ENCODE data around the gene DBH.

Gene DBH

GRCh38 chr9:133702798-133703590 is 66.8 kb downstream of the DBH start:
- H3K27ac ChIP-seq, result no peak overlapping the region
- TF ChIP-seq FOXP2 (optimal IDR thresholded peaks at IDR 0.05; ENCODE audit: control extremely low read depth, extremely low read length, insufficient read depth) (no peak), EZH2 (IDR thresholded peaks at IDR 0.05) (no peak), POLR2AphosphoS5 (IDR thresholded peaks at IDR 0.05; ENCODE audit: borderline replicate concordance, low read depth, low read length) (no peak)
- H3K4me3 ChIP-seq, result 0 out of 2 replicates have a peak overlapping the region, but pooled peaks have one; percentile 0
- no peaks in the 10 kb centered on the region for H3K36me3 ChIP-seq (ENCODE audit: insufficient read depth, low read length)
- H3K9me3 ChIP-seq (ENCODE audit: low read depth, low read length), result no peaks in the 10 kb centered on the region
- H3K9ac ChIP-seq (ENCODE audit: insufficient read length), result peak overlapping the region; percentile 48
- no peak for DNase-seq (ENCODE audit: low read depth, low spot score)

- no peak for DNase-seq (ENCODE audit: low read depth, low spot score)
- no peak overlapping the region for H3K27ac ChIP-seq
- H3K9ac ChIP-seq (ENCODE audit: insufficient read length), result no peak overlapping the region
- no peaks in the 10 kb centered on the region for H3K9me3 ChIP-seq (ENCODE audit: low read depth, low read length)
- no peak overlapping the region for H3K4me3 ChIP-seq
- H3K36me3 ChIP-seq (ENCODE audit: insufficient read depth, low read length), result no peaks in the 10 kb centered on the region
- TF ChIP-seq POLR2AphosphoS5 (IDR thresholded peaks at IDR 0.05; ENCODE audit: borderline replicate concordance, low read depth, low read length), result no peak
- no peak for TF ChIP-seq EZH2 (IDR thresholded peaks at IDR 0.05)
- no peak for TF ChIP-seq FOXP2 (optimal IDR thresholded peaks at IDR 0.05; ENCODE audit: control extremely low read depth, extremely low read length, insufficient read depth)
These were observed 67.6 kb downstream of the DBH start for GRCh38 chr9:133703591-133704399.

GRCh38 chr9:133704711-133705181 is 68.6 kb downstream of the DBH start:
- no peak for DNase-seq (ENCODE audit: low read depth, low spot score)
- no peaks in the 10 kb centered on the region for H3K36me3 ChIP-seq (ENCODE audit: insufficient read depth, low read length)
- no peak overlapping the region for H3K27ac ChIP-seq
- H3K9ac ChIP-seq (ENCODE audit: insufficient read length), result no peak overlapping the region
- no peak overlapping the region for H3K4me3 ChIP-seq
- TF ChIP-seq EZH2 (IDR thresholded peaks at IDR 0.05) (no peak), FOXP2 (optimal IDR thresholded peaks at IDR 0.05; ENCODE audit: control extremely low read depth, extremely low read length, insufficient read depth) (no peak), POLR2AphosphoS5 (IDR thresholded peaks at IDR 0.05; ENCODE audit: borderline replicate concordance, low read depth, low read length) (no peak)
- H3K9me3 ChIP-seq (ENCODE audit: low read depth, low read length), result no peaks in the 10 kb centered on the region

GRCh38 chr9:133705576-133705975 is 69.4 kb downstream of the DBH start:
- Histone ChIP-seq H3K9ac (ENCODE audit: insufficient read length) (no peak overlapping the region), H3K36me3 (ENCODE audit: insufficient read depth, low read length) (no peaks in the 10 kb centered on the region), H3K9me3 (ENCODE audit: low read depth, low read length) (no peaks in the 10 kb centered on the region), H3K27ac (no peak overlapping the region), H3K4me3 (no peak overlapping the region)
- no peak for DNase-seq (ENCODE audit: low read depth, low spot score)
- TF ChIP-seq EZH2 (IDR thresholded peaks at IDR 0.05), result no peak
- TF ChIP-seq FOXP2 (optimal IDR thresholded peaks at IDR 0.05; ENCODE audit: control extremely low read depth, extremely low read length, insufficient read depth), result no peak
- TF ChIP-seq POLR2AphosphoS5 (IDR thresholded peaks at IDR 0.05; ENCODE audit: borderline replicate concordance, low read depth, low read length), result no peak

- no peak for DNase-seq (ENCODE audit: low read depth, low spot score)
- H3K27ac ChIP-seq, result no peak overlapping the region
- H3K9ac ChIP-seq (ENCODE audit: insufficient read length), result no peak overlapping the region
- no peak overlapping the region for H3K4me3 ChIP-seq
- no peaks in the 10 kb centered on the region for H3K36me3 ChIP-seq (ENCODE audit: insufficient read depth, low read length)
- H3K9me3 ChIP-seq (ENCODE audit: low read depth, low read length), result no peaks in the 10 kb centered on the region
- TF ChIP-seq POLR2AphosphoS5 (IDR thresholded peaks at IDR 0.05; ENCODE audit: borderline replicate concordance, low read depth, low read length) (no peak), EZH2 (IDR thresholded peaks at IDR 0.05) (no peak), FOXP2 (optimal IDR thresholded peaks at IDR 0.05; ENCODE audit: control extremely low read depth, extremely low read length, insufficient read depth) (no peak)
These were observed 70.3 kb downstream of the DBH start for GRCh38 chr9:133706307-133707050.

- DNase-seq (ENCODE audit: low read depth, low spot score), result peak; percentile 24
- peak; percentile 45 for TF ChIP-seq FOXP2 (optimal IDR thresholded peaks at IDR 0.05; ENCODE audit: control extremely low read depth, extremely low read length, insufficient read depth)
- TF ChIP-seq POLR2AphosphoS5 (IDR thresholded peaks at IDR 0.05; ENCODE audit: borderline replicate concordance, low read depth, low read length), result no peak
- Histone ChIP-seq H3K36me3 (ENCODE audit: insufficient read depth, low read length) (no peaks in the 10 kb centered on the region), H3K27ac (0 out of 2 replicates have a peak overlapping the region, but pooled peaks have one; percentile 11), H3K9me3 (ENCODE audit: low read depth, low read length) (no peaks in the 10 kb centered on the region), H3K9ac (ENCODE audit: insufficient read length) (no peak overlapping the region), H3K4me3 (peak overlapping the region; percentile 7; the same call in 1 of the 2 replicates)
These were observed 71.1 kb downstream of the DBH start for GRCh38 chr9:133707065-133707762.

GRCh38 chr9:133707763-133708245 is 71.6 kb downstream of the DBH start:
- no peak for DNase-seq (ENCODE audit: low read depth, low spot score)
- H3K9ac ChIP-seq (ENCODE audit: insufficient read length), result no peak overlapping the region
- TF ChIP-seq POLR2AphosphoS5 (IDR thresholded peaks at IDR 0.05; ENCODE audit: borderline replicate concordance, low read depth, low read length), result no peak
- TF ChIP-seq FOXP2 (optimal IDR thresholded peaks at IDR 0.05; ENCODE audit: control extremely low read depth, extremely low read length, insufficient read depth), result no peak
- TF ChIP-seq EZH2 (IDR thresholded peaks at IDR 0.05), result no peak
- no peak overlapping the region for H3K27ac ChIP-seq
- no peak overlapping the region for H3K4me3 ChIP-seq
- no peaks in the 10 kb centered on the region for H3K36me3 ChIP-seq (ENCODE audit: insufficient read depth, low read length)
- H3K9me3 ChIP-seq (ENCODE audit: low read depth, low read length), result no peaks in the 10 kb centered on the region

Measured in SK-N-MC (cell line).